ENCODE data around the gene UBE2QL1. TPM values are rescaled to one million over a fixed set of nuclear protein-coding genes. Genes with fewer than 3 reads are reported as not detected.

The UBE2QL1 gene
- total and polyA plus RNA-seq, 5 experiments from 2014 or later: not detected

DNA sequence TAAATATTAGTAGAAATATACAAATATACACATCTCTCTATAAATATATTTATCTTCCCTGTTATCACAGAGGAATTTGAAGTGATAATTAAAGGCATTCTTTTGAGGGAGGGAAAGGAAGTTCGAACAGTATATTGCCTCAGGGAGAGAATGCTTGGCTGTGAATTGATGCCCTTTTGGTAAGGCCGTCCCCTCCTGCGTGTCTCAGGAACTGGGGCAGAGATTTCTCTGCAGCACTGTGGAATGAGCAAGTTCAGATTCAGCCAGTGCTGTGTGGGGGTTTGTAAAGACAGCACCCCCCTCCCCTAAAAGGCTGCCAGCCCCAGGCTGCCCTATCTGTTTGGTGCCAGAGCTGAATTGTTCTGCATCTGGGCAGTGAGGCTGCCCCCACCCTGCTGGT is 42.0 kb downstream of the UBE2QL1 start:
- Mint-ChIP-seq H3K9me3 (no peaks in the 10 kb centered on the region), H3K4me3 (no peak overlapping the region), H3K27me3 (peaks cover 3 to 10% (median 9%) of the 10 kb centered on the region in 5 donors), H3K4me1 (peaks cover 0 to 4% (median under 1%) of the 10 kb centered on the region in 4 donors), H3K36me3 (no peaks in the 10 kb centered on the region), H3K27ac (no peak overlapping the region)
- DNase-seq (no peak), ATAC-seq (no peak)
- POLR2A ChIA-PET: no interaction called here

- Mint-ChIP-seq H3K4me1 (peaks cover 0 to 1% (median 0%) of the 10 kb centered on the region in 4 donors), H3K4me3 (no peak overlapping the region), H3K9me3 (no peaks in the 10 kb centered on the region), H3K27ac (no peak overlapping the region), H3K27me3 (peaks cover 3 to 10% (median 9%) of the 10 kb centered on the region in 5 donors), H3K36me3 (no peaks in the 10 kb centered on the region)
- ATAC-seq (no peak), DNase-seq (no peak)
- POLR2A ChIA-PET: no interaction called here
Observed at GRCh38 chr5:6491196-6491918, 42.7 kb downstream of the UBE2QL1 start.

DNA sequence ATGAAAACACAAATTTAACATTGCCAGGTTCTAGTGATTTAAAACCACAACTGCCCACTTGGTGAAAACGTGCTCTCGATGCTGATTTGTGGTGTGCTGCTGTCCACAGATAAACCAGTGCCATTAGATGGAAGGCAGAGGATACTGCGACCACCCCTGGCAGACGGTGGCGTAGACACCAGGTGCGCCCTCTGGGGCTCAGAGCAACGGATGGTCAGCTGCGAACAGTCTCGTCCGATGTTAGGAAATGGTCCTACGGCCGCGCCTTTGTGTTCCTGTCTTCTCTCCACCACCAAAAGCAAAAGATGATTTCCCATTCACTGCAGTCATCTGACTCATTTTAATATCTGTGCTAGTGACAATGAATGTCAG is 43.2 kb downstream of the UBE2QL1 start:
- Mint-ChIP-seq H3K27me3 (peaks cover 3 to 13% (median 9%) of the 10 kb centered on the region in 5 donors), H3K27ac (no peak overlapping the region), H3K4me3 (no peak overlapping the region), H3K36me3 (no peaks in the 10 kb centered on the region), H3K9me3 (no peaks in the 10 kb centered on the region), H3K4me1 (peaks cover 0 to 2% (median 0%) of the 10 kb centered on the region in 4 donors)
- DNase-seq (no peak), ATAC-seq (no peak)
- POLR2A ChIA-PET: no interaction called here

DNA sequence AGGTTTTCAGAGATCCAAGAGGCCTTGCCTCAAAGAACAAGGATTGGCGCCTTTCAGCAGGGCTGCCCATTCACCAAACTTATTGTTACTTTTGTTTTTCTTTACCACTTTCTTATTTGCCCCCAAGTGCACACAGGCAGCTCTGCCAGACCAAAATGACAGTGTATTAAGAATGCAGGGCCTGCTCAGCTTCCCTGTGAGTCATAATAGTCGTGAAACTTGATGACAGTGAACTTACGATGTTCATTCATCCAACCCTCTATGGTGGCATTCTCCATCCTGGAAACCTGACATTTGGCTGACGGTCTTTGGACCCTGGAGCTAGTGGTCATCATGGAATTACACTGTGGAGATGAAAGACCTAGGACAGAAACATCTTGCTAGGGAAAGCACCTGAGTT is 44.3 kb downstream of the UBE2QL1 start:
- peaks cover 0 to 2% (median 0%) of the 10 kb centered on the region in 4 donors for H3K4me1 Mint-ChIP-seq
- H3K27me3 Mint-ChIP-seq: peaks cover 3 to 13% (median 9%) of the 10 kb centered on the region in 5 donors
- no peak overlapping the region for H3K4me3 Mint-ChIP-seq
- DNase-seq (no peak), ATAC-seq (no peak)
- no peaks in the 10 kb centered on the region for H3K9me3 Mint-ChIP-seq
- POLR2A ChIA-PET: no interaction called here
- H3K27ac Mint-ChIP-seq: no peak overlapping the region
- H3K36me3 Mint-ChIP-seq: no peaks in the 10 kb centered on the region

DNA sequence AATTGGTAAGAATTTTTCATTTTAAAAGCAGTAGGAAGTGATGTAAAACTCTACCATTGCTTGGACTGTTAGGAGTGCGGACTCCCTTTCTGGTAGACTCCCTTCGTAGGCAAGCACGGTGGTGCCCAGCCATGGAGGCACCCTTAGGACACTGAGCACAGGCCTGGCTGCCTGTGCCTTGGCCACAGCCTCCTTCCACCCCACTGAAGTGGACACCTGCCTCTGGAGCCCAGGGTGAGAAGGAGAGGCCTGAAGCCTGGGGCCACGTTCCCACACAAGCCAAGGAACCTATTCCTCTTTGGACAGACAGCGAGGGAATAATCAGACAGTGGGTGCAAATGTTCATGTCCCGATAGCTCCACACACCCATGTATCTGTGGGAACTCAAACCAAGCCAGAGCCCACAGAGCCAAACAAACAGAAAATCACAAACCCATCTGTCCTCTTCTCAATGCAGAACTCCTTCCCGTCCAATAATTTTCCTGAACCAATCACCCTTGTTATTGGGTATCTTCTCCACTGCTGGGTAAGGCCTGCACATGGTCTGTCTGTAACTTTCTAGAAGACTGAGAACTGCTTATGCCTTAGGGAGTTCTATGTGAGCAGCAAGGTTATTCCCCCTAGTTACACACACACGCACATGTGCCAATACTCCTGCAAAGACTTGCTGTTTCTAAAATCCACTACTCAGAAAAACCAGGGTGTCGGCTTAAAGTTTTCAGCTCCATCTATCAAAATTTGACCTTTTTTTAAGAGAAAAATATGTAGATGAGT is 45.2 kb downstream of the UBE2QL1 start:
- Mint-ChIP-seq H3K9me3 (no peaks in the 10 kb centered on the region), H3K4me1 (peaks cover 0 to 2% (median 0%) of the 10 kb centered on the region in 4 donors), H3K36me3 (no peaks in the 10 kb centered on the region), H3K27me3 (peaks cover 0 to 13% (median 8%) of the 10 kb centered on the region in 5 donors), H3K27ac (peak overlapping the region in 1 of 10 donors; percentile 6), H3K4me3 (no peak overlapping the region)
- POLR2A ChIA-PET: no interaction called here
- no peak for DNase-seq
- no peak for ATAC-seq

DNA sequence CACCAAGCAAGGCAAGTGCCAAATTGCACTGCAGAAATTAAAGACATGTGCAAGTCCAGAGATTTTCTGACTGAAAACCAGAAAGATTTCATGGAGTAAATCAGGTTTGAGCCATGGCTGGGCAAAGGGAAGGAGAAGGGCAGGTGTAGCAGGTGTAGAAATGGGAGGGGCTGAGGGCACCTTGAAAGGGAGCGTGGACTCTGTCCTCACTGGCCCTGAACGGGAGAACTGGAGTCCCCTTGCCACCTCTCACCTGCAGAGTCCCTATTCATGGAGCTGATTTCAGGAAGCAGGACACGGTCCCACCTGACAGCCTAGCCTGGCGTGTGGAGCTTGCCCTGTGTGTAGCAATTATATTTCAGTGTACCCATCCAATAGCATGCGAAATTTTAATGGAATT is 46.3 kb downstream of the UBE2QL1 start:
- Mint-ChIP-seq H3K9me3 (no peaks in the 10 kb centered on the region), H3K27me3 (peaks cover 0 to 13% (median 8%) of the 10 kb centered on the region in 5 donors), H3K4me1 (peaks cover 0 to 2% (median 0%) of the 10 kb centered on the region in 4 donors), H3K27ac (peak overlapping the region in 1 of 10 donors; percentile 4), H3K4me3 (no peak overlapping the region), H3K36me3 (no peaks in the 10 kb centered on the region)
- POLR2A ChIA-PET: no interaction called here
- ATAC-seq (no peak), DNase-seq (no peak)

GRCh38 chr5:6495433-6496206 is 47.0 kb downstream of the UBE2QL1 start:
- Mint-ChIP-seq H3K27ac (no peak overlapping the region), H3K4me1 (peaks cover 0 to 2% (median 0%) of the 10 kb centered on the region in 4 donors), H3K4me3 (no peak overlapping the region), H3K27me3 (peaks cover 0 to 13% (median 8%) of the 10 kb centered on the region in 5 donors), H3K36me3 (no peaks in the 10 kb centered on the region), H3K9me3 (no peaks in the 10 kb centered on the region)
- DNase-seq (no peak), ATAC-seq (no peak)
- POLR2A ChIA-PET: no interaction called here

GRCh38 chr5:6496207-6496584 is 47.5 kb downstream of the UBE2QL1 start:
- POLR2A ChIA-PET: no interaction called here
- Mint-ChIP-seq H3K36me3 (no peaks in the 10 kb centered on the region), H3K9me3 (no peaks in the 10 kb centered on the region), H3K4me3 (no peak overlapping the region), H3K27me3 (peaks cover 1 to 16% (median 12%) of the 10 kb centered on the region in 5 donors), H3K4me1 (peaks cover 0 to 2% (median 0%) of the 10 kb centered on the region in 4 donors), H3K27ac (no peak overlapping the region)
- ATAC-seq: no peak
- DNase-seq: no peak

DNA sequence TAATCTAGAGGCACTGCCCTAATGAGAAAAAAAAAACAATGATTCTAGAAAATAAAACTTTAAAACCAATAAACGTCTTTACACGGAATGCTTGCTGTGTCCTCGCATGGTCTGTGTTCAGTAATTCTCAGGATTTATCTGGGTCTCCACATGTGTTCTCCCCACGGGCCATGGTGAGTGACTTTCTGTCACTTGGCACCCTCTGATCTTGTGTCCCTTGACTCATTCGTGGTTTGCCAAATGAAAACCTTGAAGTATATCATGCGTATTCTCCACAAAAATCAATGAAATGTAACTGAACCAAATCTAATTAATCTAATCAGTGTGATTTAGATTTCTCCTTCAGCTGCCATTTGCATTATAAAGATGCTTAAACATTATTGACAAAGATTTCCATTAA is 48.0 kb downstream of the UBE2QL1 start:
- Mint-ChIP-seq H3K9me3 (no peaks in the 10 kb centered on the region), H3K27ac (no peak overlapping the region), H3K4me1 (peaks cover 0 to 2% (median 0%) of the 10 kb centered on the region in 4 donors), H3K4me3 (no peak overlapping the region), H3K27me3 (peaks cover 1 to 16% (median 8%) of the 10 kb centered on the region in 5 donors), H3K36me3 (no peaks in the 10 kb centered on the region)
- no peak for ATAC-seq
- no peak for DNase-seq
- POLR2A ChIA-PET: no interaction called here

- Mint-ChIP-seq H3K9me3 (no peaks in the 10 kb centered on the region), H3K27me3 (peaks cover under 1 to 10% (median 5%) of the 10 kb centered on the region in 5 donors), H3K4me3 (no peak overlapping the region), H3K36me3 (no peaks in the 10 kb centered on the region), H3K4me1 (peaks cover 0 to 2% (median 0%) of the 10 kb centered on the region in 4 donors), H3K27ac (no peak overlapping the region)
- DNase-seq (no peak), ATAC-seq (no peak)
- POLR2A ChIA-PET: no interaction called here
Observed at GRCh38 chr5:6497262-6497661, 48.6 kb downstream of the UBE2QL1 start.

GRCh38 chr5:6498968-6499367 is 50.3 kb downstream of the UBE2QL1 start:
- POLR2A ChIA-PET: no interaction called here
- no peak for DNase-seq
- H3K9me3 Mint-ChIP-seq: peaks cover 0 to 9% (median 0%) of the 10 kb centered on the region in 9 donors
- H3K27ac Mint-ChIP-seq: no peak overlapping the region
- H3K4me1 Mint-ChIP-seq: peaks cover 0 to 2% (median 0%) of the 10 kb centered on the region in 4 donors
- peaks cover 0 to 6% (median 0%) of the 10 kb centered on the region in 3 donors for H3K36me3 Mint-ChIP-seq
- peaks cover 0 to 13% (median 6%) of the 10 kb centered on the region in 5 donors for H3K27me3 Mint-ChIP-seq
- ATAC-seq: no peak
- no peak overlapping the region for H3K4me3 Mint-ChIP-seq

DNA sequence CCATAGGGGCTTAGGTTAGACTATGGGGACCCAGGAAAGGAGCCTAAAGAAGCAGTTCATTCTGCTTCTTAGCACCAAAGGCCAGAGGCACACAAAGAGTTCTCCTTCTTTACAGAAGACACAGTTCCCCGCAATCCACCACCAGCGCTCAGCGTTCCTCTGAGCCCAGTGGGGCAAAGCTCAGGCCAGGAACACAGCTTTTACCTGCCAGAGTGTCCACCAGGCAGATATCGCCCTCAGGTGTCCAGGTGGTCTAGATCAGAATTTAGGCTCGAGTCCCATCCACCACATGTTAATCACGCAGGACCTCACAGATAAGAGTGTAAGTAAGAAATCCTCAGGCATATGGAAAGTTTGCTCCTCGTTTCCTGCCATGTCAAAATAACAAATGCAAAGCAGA is 53.0 kb downstream of the UBE2QL1 start:
- peaks cover 0 to under 1% (median 0%) of the 10 kb centered on the region in 4 donors for H3K4me1 Mint-ChIP-seq
- H3K27me3 Mint-ChIP-seq: peaks cover 11 to 37% (median 12%) of the 10 kb centered on the region in 5 donors
- H3K4me3 Mint-ChIP-seq: no peak overlapping the region
- DNase-seq (no peak), ATAC-seq (no peak)
- H3K9me3 Mint-ChIP-seq: peaks cover 0 to 14% (median 0%) of the 10 kb centered on the region in 9 donors
- H3K27ac Mint-ChIP-seq: no peak overlapping the region
- POLR2A ChIA-PET: no interaction called here
- peaks cover 0 to 6% (median 0%) of the 10 kb centered on the region in 3 donors for H3K36me3 Mint-ChIP-seq

DNA sequence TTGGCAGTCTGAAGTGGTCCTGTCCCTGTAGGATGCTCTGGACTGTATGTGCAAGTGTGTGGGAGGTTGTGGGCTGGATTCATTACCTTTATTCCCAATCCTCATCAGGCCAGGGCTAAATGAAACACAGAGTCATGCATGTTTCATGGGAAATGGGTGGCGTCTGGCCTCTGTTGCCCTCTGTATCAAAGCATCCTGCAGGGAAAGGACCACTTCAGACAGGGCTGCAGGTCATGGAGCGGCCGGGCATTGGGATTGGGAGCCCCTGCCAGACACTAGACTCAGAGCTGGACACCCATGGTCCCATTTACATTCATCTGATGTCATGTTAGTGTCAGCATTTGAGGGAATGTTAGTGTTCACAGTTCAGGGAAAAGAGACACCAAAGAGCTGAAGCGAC is 53.8 kb downstream of the UBE2QL1 start:
- H3K4me3 Mint-ChIP-seq: no peak overlapping the region
- no peak overlapping the region for H3K27ac Mint-ChIP-seq
- ATAC-seq (no peak), DNase-seq (no peak)
- H3K27me3 Mint-ChIP-seq: peaks cover 11 to 44% (median 15%) of the 10 kb centered on the region in 5 donors
- peaks cover 0 to 14% (median 0%) of the 10 kb centered on the region in 9 donors for H3K9me3 Mint-ChIP-seq
- no peaks in the 10 kb centered on the region for H3K4me1 Mint-ChIP-seq
- POLR2A ChIA-PET: no interaction called here
- peaks cover 0 to 6% (median 0%) of the 10 kb centered on the region in 3 donors for H3K36me3 Mint-ChIP-seq
